HG02840 (cell line): ENCODE results near the gene CBX8.

Source experiments
- ATAC-seq: cut with Tn5 transposase; IDR thresholded peaks from one replicate; pipeline ENCODE4 v1.9.1; 2021; ENCODE audit warnings: mild to moderate bottlenecking, moderate library complexity, moderate number of reproducible peaks; ENCODE audit not compliant: unreplicated experiment, low FRiP score

The CBX8 gene

GRCh38 chr17:79821331-79822095 lies 24.6 kb upstream of the CBX8 start:
- no peak for ATAC-seq

GRCh38 chr17:79820959-79821330 lies 24.1 kb upstream of the CBX8 start:
- no peak for ATAC-seq

GRCh38 chr17:79819534-79820276 lies 22.8 kb upstream of the CBX8 start:
- ATAC-seq = no peak

- ATAC-seq = no peak
Measured at GRCh38 chr17:79819085-79819484, 22.2 kb upstream of the CBX8 start.

- ATAC-seq = no peak
Measured at GRCh38 chr17:79818026-79818758, 21.3 kb upstream of the CBX8 start.

GRCh38 chr17:79815836-79816461 lies 19.1 kb upstream of the CBX8 start:
- ATAC-seq = no peak

GRCh38 chr17:79814974-79815835 lies 18.3 kb upstream of the CBX8 start:
- ATAC-seq = no peak

- ATAC-seq = no peak
Measured at GRCh38 chr17:79814127-79814973, 17.5 kb upstream of the CBX8 start.

- ATAC-seq = no peak
Measured at GRCh38 chr17:79813297-79814126, 16.6 kb upstream of the CBX8 start.

GRCh38 chr17:79812353-79813258 lies 15.7 kb upstream of the CBX8 start:
- ATAC-seq = no peak

GRCh38 chr17:79811868-79812352 lies 15.0 kb upstream of the CBX8 start:
- ATAC-seq = no peak

GRCh38 chr17:79811011-79811867 lies 14.4 kb upstream of the CBX8 start:
- no peak for ATAC-seq

- ATAC-seq = no peak
Measured at GRCh38 chr17:79810130-79811010, 13.5 kb upstream of the CBX8 start.

GRCh38 chr17:79809530-79810129 lies 12.8 kb upstream of the CBX8 start:
- ATAC-seq = no peak
